GM10266 (cell line): ENCODE measurements around the gene SYNRG.

Source experiments
- DNase-seq: peaks from one replicate; pipeline ENCODE4 v3.0.0; 2012; ENCODE audit errors: extremely low spot score
- CTCF ChIP-seq: IDR thresholded peaks from 2 replicates; pipeline ENCODE4 v1.5.1; 2012; ENCODE audit warnings: mild to moderate bottlenecking, low read depth; ENCODE audit not compliant: control insufficient read depth, insufficient read depth; ENCODE audit errors: missing control alignments

The SYNRG gene

GRCh38 chr17:37555386-37555785 is 53.8 kb downstream of the SYNRG start:
- DNase-seq, result no peak
- no peak for TF ChIP-seq CTCF

GRCh38 chr17:37553401-37553966 is 55.7 kb downstream of the SYNRG start:
- TF ChIP-seq CTCF, result no peak
- no peak for DNase-seq

GRCh38 chr17:37551788-37552187 is 57.4 kb downstream of the SYNRG start:
- no peak for TF ChIP-seq CTCF

GRCh38 chr17:37547986-37548385 is 61.2 kb downstream of the SYNRG start:
- DNase-seq, result no peak
- TF ChIP-seq CTCF, result no peak

More at GRCh38 chr17:37551788-37552187, 57.4 kb downstream of the SYNRG start:
- no peak for DNase-seq

- no peak for TF ChIP-seq CTCF
- DNase-seq, result no peak
These were observed 62.9 kb downstream of the SYNRG start for GRCh38 chr17:37546302-37546701.

- TF ChIP-seq CTCF, result no peak
- DNase-seq, result no peak
These were observed 63.7 kb downstream of the SYNRG start for GRCh38 chr17:37545486-37545885.

GRCh38 chr17:37543637-37544052 is 65.6 kb downstream of the SYNRG start:
- TF ChIP-seq CTCF, result no peak
- DNase-seq, result no peak
